GM18951 (cell line): ENCODE results near the gene BCOR.

ENCODE experiments used
- POLR2A ChIP-seq: IDR thresholded peaks from 4 replicates; pipeline ENCODE4 v1.6.1; 2011; ENCODE audit warnings: mild to moderate bottlenecking; ENCODE audit not compliant: insufficient read length, insufficient read depth; ENCODE audit errors: extremely low read depth
- in situ Hi-C: fragments of 300-500 bp; cut with MboI; formaldehyde crosslinking; loops from one replicate; pipeline ENCODE4 v1.12.0; 2022; ENCODE audit warnings: low sequenced_read_pairs, mixed read lengths, inconsistent platforms; ENCODE audit not compliant: unreplicated experiment

The BCOR gene

DNA sequence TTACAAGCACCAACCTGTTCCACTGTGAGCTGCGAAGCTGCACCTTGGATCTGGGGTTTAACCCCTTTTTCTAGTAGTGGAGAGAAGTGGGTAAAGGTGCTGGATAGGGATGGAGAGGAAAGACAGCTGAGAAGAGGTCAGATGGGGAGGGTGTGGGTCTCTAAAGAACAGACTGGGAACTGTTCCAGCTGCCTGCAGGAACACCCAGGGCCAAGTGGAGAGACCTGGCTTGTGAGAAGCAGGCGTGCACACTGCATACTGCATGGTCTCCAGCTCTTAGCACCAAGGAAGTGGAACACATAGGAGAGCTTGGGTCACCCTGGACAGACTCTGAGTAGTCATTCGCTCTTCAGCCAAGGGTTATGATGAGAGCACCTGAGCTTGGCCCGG lies 16.1 kb downstream of the BCOR start:
- in situ Hi-C loops: no loop called here
- no peak for TF ChIP-seq POLR2A

GRCh38 chrX:40080894-40081678 lies 16.7 kb downstream of the BCOR start:
- in situ Hi-C loops: no loop called here
- no peak for TF ChIP-seq POLR2A

- in situ Hi-C loops: no loop called here
Measured at GRCh38 chrX:40079572-40079971, 18.2 kb downstream of the BCOR start.

GRCh38 chrX:40078489-40079227 lies 19.1 kb downstream of the BCOR start:
- in situ Hi-C loops: no loop called here
- TF ChIP-seq POLR2A: no peak

More at GRCh38 chrX:40079572-40079971, 18.2 kb downstream of the BCOR start:
- TF ChIP-seq POLR2A: no peak

DNA sequence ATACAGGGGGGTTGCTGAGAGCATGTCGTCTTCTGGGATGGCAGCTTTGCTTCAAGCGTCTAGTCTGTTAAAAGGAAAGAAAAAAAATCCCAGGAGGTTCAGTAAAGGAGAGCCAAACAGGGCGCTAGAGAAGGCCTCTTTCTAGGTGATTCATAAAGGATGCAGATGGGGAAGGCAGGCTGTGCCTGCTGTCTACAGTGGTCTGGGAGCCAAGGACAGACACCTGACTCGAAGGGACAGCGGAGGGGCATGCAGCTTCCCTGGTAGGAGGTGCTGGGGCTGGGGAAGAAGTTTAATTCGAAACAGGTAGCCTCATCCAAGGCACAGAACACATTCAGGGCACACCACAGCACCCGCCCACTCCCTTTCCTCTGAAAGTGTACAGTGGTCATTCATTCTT lies 19.9 kb downstream of the BCOR start:
- in situ Hi-C loops: no loop called here

GRCh38 chrX:40076750-40077575 lies 20.8 kb downstream of the BCOR start:
- TF ChIP-seq POLR2A: no peak
- in situ Hi-C loops: no loop called here

More for the DNA sequence above, 19.9 kb downstream of the BCOR start:
- no peak for TF ChIP-seq POLR2A

DNA sequence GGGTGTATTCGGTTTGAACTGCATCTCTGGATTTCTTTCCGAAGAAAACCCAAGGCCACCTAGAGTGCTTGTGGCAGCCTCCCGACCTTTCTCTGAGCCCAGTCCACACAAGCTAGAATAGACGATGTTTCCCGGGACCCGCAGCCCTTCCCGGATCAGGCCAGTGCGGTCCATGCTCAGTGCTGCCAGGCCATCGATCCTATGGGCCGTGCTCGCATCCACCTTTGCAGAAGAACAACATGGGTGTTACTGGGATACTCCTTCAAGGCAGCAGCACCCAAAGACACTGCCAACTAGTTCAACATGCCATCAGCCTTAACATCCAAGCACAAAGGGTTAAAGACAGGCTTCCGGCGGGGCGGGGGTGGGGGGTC lies 22.8 kb downstream of the BCOR start:
- in situ Hi-C loops: no loop called here
- no peak for TF ChIP-seq POLR2A

- in situ Hi-C loops: no loop called here
- TF ChIP-seq POLR2A: no peak
Measured at GRCh38 chrX:40074080-40074958, 23.4 kb downstream of the BCOR start.

- in situ Hi-C loops: no loop called here
- no peak for TF ChIP-seq POLR2A
Measured at GRCh38 chrX:40073439-40074054, 24.2 kb downstream of the BCOR start.

DNA sequence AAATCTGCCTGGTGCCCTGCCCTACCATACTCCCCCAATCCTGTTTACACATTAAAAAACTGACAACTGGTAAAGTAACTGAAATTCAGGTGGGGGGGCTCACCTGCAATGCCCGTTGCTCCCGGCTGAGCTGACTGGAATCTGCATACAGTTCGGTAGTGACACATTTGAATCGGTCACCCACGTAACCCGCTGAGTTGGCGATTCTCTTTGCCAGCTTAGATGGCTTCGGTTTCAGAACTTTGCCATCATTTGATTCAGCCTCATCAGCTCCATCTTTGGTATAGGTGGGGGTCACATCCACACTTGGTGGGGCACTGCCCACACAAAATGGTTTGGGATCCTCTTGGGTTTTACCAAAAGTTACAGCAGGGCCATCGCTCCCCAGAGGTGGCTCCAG lies 25.5 kb downstream of the BCOR start:
- TF ChIP-seq POLR2A: no peak
- in situ Hi-C loops: no loop called here

- in situ Hi-C loops: no loop called here
- no peak for TF ChIP-seq POLR2A
Measured at GRCh38 chrX:40068048-40068447, 29.7 kb downstream of the BCOR start.

DNA sequence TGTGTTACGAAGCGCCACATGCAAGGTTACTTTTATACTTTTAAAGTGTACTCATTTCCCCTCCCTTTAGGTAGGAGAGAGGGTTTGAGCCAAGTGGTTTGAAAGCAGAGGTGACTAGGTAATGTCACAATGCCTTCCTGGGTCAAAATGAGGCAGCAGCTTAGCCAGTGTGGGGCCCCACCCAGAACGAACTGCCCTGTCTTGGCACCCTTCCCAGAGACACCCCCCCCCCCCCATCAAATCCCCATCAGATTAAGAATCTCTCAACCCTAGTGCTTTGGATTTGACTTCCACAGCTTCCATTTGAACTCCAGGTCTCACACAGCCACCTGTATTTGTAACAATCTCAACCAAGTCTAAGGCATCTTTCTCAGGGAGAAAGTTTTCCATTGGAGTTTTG lies 31.1 kb downstream of the BCOR start:
- no peak for TF ChIP-seq POLR2A
- in situ Hi-C loops: no loop called here
